PC-9 (cell line): ENCODE measurements around the gene RASGRF1. TPM values are rescaled to one million over a fixed set of nuclear protein-coding genes. Genes with fewer than 3 reads are reported as not detected.
"Not testable (repeated sequence)": the region's sequence is repeated elsewhere in the genome, so short reads cannot be mapped to it uniquely, and the experiment has no call there.

Source experiments
- BruUV-seq: library from RNA; stranded (reverse); fragments of 400-500 nt; replicated peaks from 2 replicates; lab custom pipeline; 2021; lab: Mats Ljungman, UMichigan
- CTCF ChIA-PET: fragments of 300-600 bp; sonication (Branson Sonifier 250); formaldehyde crosslinking; loops from one replicate; lab custom pipeline; 2022; ENCODE audit warnings: antibody characterized with exemption; lab: Charles Lee
- POLR2A ChIA-PET: fragments of 300-600 bp; sonication (Branson Sonifier 250); formaldehyde crosslinking; loops from one replicate; lab custom pipeline; 2022; ENCODE audit warnings: antibody characterized with exemption; ENCODE audit not compliant: unreplicated experiment; lab: Charles Lee
- DNase-seq, 2 experiments: peaks; one replicate each; pipeline versions ENCODE4 v3.0.0 to v3.0.0-alpha.2; 2015 to 2022; ENCODE audit warnings: mixed read lengths in 1 of 2
- H2AFZ ChIP-seq: fragments of 200-600 bp; sonication (generic); 2 replicates; pipeline ENCODE4 v1.8.1; 2017; ENCODE audit warnings: antibody characterized with exemption
- H3F3A ChIP-seq: fragments of 200-600 bp; sonication (generic); 2 replicates; pipeline ENCODE4 v1.8.1; 2017; ENCODE audit warnings: antibody characterized with exemption, mild to moderate bottlenecking, low read depth; ENCODE audit not compliant: insufficient read depth
- H3K27ac ChIP-seq: fragments of 200-600 bp; sonication (generic); 2 replicates; pipeline ENCODE4 v1.6.1; 2016; ENCODE audit warnings: mixed run types
- H3K27me3 ChIP-seq: fragments of 200-600 bp; sonication (generic); 2 replicates; pipeline ENCODE4 v1.6.1; 2016; ENCODE audit warnings: low read depth, mixed run types; ENCODE audit not compliant: insufficient read depth
- H3K36me3 ChIP-seq: fragments of 200-600 bp; sonication (generic); 2 replicates; pipeline ENCODE4 v1.6.1; 2016; ENCODE audit warnings: low read depth, mixed run types
- H3K4me1 ChIP-seq: fragments of 200-600 bp; sonication (generic); replicated peaks from 2 replicates; pipeline ENCODE4 v1.6.1; 2016; ENCODE audit warnings: mixed run types; ENCODE audit not compliant: insufficient read depth
- H3K4me2 ChIP-seq: fragments of 200-600 bp; sonication (generic); 2 replicates; pipeline ENCODE4 v1.6.1; 2017; ENCODE audit warnings: mixed run types
- H3K4me3 ChIP-seq: fragments of 200-600 bp; sonication (generic); 2 replicates; pipeline ENCODE4 v1.6.1; 2016; ENCODE audit warnings: mixed run types
- H3K79me2 ChIP-seq: fragments of 200-600 bp; sonication (generic); 2 replicates; pipeline ENCODE4 v1.6.1; 2017; ENCODE audit warnings: low read depth, mixed run types
- H3K9me2 ChIP-seq: fragments of 200-600 bp; sonication (generic); 2 replicates; pipeline ENCODE4 v1.8.1; 2017; ENCODE audit warnings: mild to moderate bottlenecking; ENCODE audit not compliant: insufficient read depth
- H3K9me3 ChIP-seq: fragments of 200-600 bp; sonication (generic); 2 replicates; pipeline ENCODE4 v1.8.1; 2016; ENCODE audit warnings: low read depth; ENCODE audit not compliant: insufficient read depth
- H4K20me1 ChIP-seq: fragments of 200-600 bp; sonication (generic); 2 replicates; pipeline ENCODE4 v1.8.1; 2017; ENCODE audit not compliant: insufficient read depth
- EZH2 ChIP-seq: fragments of 200-600 bp; sonication (generic); IDR thresholded peaks from 2 replicates; pipeline ENCODE4 v1.8.0; 2017; ENCODE audit warnings: antibody characterized with exemption, low read depth
- intact Hi-C: fragments of 100-400 bp; cut with micrococcal nuclease; formaldehyde crosslinking; loops from one replicate; pipeline ENCODE4 v1.10.0; 2022; ENCODE audit not compliant: unreplicated experiment
- total RNA-seq: library from RNA; stranded (reverse); gene quantifications from 2 replicates; pipeline ENCODE4 v1.2.3, GENCODE V29; 2021
- TF ChIP-seq, protein P1 (sequence below): fragments of 200-600 bp; sonication (generic); conservative IDR thresholded peaks from 2 replicates; pipeline ENCODE4 v1.6.1; 2017; ENCODE audit warnings: mixed run types, antibody characterized with exemption, mild to moderate bottlenecking, moderate library complexity

The RASGRF1 gene
- total RNA-seq, 1 experiment from 2014 or later, result 6.0 TPM

DNA sequence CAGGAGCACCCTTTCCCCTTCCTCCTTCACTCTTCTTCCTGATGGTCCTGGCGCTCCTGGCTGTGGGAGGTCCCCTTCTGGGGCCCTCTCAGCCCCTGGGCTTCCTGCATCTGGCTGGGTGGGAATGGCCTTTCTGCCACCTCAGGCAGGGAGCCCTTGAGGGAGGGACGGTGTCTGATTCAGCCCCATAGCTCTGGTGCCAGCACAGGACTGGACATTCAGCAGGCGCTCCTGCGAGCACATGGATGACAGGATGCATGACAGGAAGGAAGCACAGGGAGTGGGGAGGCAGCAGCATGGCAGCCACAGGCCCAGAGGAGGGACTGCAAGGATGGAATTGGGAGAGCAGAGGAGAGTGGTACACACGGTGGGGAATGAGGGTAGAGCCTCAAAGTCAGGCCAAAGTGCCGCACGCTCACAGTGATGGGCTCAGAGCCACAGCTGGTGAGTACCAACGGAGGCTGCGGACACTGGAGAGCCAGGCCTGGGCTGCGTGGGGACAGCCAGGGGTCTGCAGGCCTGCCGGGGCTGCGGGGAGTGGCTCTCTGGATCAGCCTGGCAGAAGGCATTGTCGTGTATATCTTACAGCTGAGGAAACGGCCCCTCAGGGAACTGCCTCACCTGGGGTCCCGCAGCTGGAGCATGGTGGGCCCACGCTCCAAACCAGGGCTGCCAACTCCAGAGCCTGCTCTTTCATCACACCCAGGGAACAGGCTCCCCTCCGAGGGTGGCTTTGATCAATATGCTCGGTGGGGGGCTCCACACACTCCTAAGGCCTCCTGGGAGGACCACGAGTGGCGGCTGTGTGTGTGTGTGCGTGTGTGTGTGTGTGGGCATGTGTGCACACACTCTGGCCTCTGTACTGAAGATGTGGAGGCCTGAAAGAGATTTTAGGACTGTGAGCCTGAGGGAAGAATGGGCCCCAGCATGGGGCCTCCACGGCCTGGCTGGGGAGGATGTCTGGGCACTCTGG lies 94.4 kb downstream of the RASGRF1 start:
- Histone ChIP-seq H3K27ac (peak overlapping the region; percentile 53), H3K9me2 (no peaks in the 10 kb centered on the region), H2AFZ (no peak overlapping the region; the same call in 1 of the 2 replicates), H3F3A (peaks cover 5% of the 10 kb centered on the region; the same call in 1 of the 2 replicates), H3K36me3 (no peaks in the 10 kb centered on the region), H3K9me3 (no peaks in the 10 kb centered on the region), H3K4me1 (peaks cover 19% of the 10 kb centered on the region), H4K20me1 (no peaks in the 10 kb centered on the region), H3K4me2 (peak overlapping the region; percentile 26), H3K79me2 (no peaks in the 10 kb centered on the region), H3K4me3 (no peak overlapping the region), H3K27me3 (no peaks in the 10 kb centered on the region)
- ChIA-PET POLR2A (no interaction called here), CTCF (no interaction called here)
- BruUV-seq, result no TSS peak
- DNase-seq, result no peak
- intact Hi-C loops, result no loop called here
- TF ChIP-seq EZH2, result no peak
- TF ChIP-seq, protein P1, sequence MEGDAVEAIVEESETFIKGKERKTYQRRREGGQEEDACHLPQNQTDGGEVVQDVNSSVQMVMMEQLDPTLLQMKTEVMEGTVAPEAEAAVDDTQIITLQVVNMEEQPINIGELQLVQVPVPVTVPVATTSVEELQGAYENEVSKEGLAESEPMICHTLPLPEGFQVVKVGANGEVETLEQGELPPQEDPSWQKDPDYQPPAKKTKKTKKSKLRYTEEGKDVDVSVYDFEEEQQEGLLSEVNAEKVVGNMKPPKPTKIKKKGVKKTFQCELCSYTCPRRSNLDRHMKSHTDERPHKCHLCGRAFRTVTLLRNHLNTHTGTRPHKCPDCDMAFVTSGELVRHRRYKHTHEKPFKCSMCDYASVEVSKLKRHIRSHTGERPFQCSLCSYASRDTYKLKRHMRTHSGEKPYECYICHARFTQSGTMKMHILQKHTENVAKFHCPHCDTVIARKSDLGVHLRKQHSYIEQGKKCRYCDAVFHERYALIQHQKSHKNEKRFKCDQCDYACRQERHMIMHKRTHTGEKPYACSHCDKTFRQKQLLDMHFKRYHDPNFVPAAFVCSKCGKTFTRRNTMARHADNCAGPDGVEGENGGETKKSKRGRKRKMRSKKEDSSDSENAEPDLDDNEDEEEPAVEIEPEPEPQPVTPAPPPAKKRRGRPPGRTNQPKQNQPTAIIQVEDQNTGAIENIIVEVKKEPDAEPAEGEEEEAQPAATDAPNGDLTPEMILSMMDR, result no peak

DNA sequence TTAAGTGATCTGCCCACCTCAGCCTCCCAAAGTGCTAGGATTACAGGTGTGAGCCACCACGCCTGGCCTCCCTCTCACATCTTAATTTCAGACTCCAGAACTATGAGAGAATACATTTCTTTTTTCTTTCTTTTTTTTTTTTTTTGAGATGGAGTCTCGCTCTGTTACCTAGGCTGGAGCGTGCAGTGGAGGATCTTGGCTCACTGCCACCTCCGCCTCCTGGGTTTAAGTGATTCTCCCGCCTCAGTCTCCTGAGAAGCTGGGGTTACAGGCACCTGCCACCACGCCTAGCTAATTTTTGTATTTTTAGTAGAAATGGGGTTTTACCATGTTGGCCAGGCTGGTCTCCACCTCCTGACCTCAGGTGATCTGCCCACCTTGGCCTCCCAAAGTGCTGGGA lies 95.4 kb downstream of the RASGRF1 start:
- BruUV-seq, intact Hi-C loops, H3K4me2 ChIP-seq, H3K79me2 ChIP-seq, H3F3A ChIP-seq, H3K27ac ChIP-seq, H3K27me3 ChIP-seq, POLR2A ChIA-PET, H3K9me3 ChIP-seq, DNase-seq, H3K36me3 ChIP-seq, H4K20me1 ChIP-seq, H3K9me2 ChIP-seq, H2AFZ ChIP-seq, H3K4me3 ChIP-seq: not testable (repeated sequence)
- CTCF ChIA-PET, result interaction anchor here (0.7 kb wide), 1 partner anchor 40 kb away, joined by 5 read pairs; no protein-coding TSS in a partner anchor
- peaks cover 19% of the 10 kb centered on the region for H3K4me1 ChIP-seq

DNA sequence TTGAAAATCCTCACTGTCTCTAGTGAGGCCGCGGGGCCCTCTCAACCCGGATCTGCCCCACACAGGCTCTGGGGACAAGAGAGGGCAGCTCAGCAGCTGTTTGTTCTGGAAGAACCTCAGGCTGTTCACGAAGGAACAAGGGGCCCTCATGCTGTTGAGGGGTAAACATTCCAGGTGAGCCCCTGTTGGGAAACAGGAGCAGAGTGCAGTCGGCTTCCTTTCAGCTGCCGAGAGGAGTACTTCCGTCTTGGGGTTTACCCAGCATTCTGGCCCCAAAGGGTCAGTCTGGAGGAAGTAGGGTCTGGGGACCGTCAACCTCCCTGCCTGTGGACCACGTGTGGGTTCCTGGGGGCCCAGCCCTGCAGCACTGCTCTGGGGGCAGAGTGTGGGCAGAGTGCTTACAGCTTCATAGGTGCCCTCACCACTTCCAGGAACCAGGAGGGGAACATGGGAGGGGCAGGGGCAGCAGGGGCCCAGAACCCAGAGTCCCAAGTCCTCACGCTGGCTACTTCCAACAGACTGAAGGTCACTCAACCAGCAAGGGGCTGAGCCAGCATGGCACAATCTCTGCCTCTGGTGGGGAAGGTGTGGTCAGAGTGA lies 96.5 kb downstream of the RASGRF1 start:
- no peaks in the 10 kb centered on the region for H4K20me1 ChIP-seq
- CTCF ChIA-PET, result no interaction called here
- no peak for DNase-seq
- peaks cover 5% of the 10 kb centered on the region; the same call in 1 of the 2 replicates for H3F3A ChIP-seq
- no peak overlapping the region for H3K4me3 ChIP-seq
- no peaks in the 10 kb centered on the region for H3K9me3 ChIP-seq
- H3K27ac ChIP-seq, result no peak overlapping the region
- H2AFZ ChIP-seq, result no peak overlapping the region
- TF ChIP-seq EZH2, result no peak
- TF ChIP-seq, protein P1, result no peak
- intact Hi-C loops, result no loop called here
- no peak overlapping the region for H3K4me2 ChIP-seq
- no peaks in the 10 kb centered on the region for H3K79me2 ChIP-seq
- POLR2A ChIA-PET, result no interaction called here
- H3K9me2 ChIP-seq, result no peaks in the 10 kb centered on the region
- H3K36me3 ChIP-seq, result no peaks in the 10 kb centered on the region
- H3K4me1 ChIP-seq, result peaks cover 22% of the 10 kb centered on the region
- BruUV-seq, result no TSS peak
- H3K27me3 ChIP-seq, result no peaks in the 10 kb centered on the region
